ENCODE results near the gene ZNF316. TPM values are rescaled to one million over a fixed set of nuclear protein-coding genes. Genes with fewer than 3 reads are reported as not detected.

ZNF316 gene
- total RNA-seq (10 to 100 TPM; 24.2 to 42.0 TPM), polyA plus RNA-seq (10 to 100 TPM in 1 of 2 donors, 1 to 10 TPM in 1; 5.6 to 29.1 TPM)
- long read RNA-seq, donor 1, partial matches to known transcripts: 0 of 9 reads
- long read RNA-seq, donor 1, other reads (novel, unspliced or antisense): 9 of 9 reads
- long read RNA-seq, donor 2, full-length matches to known transcripts: 1 of 21 reads
- long read RNA-seq, donor 2, partial matches to known transcripts: 14 of 21 reads
- long read RNA-seq, donor 2, other reads (novel, unspliced or antisense): 6 of 21 reads

- Histone ChIP-seq H3K27ac (ENCODE audit: low read depth in 1 of 2, low read length in 2 of 2) (peak within 1 kb of the TSS in 1 of 2 donors; percentile 31), H3K36me3 (ENCODE audit: control insufficient read depth in 1 of 2, insufficient read depth in 2 of 2, low read length in 1 of 2) (no peaks in the 10 kb centered on the region), H3K4me1 (ENCODE audit: control insufficient read depth in 1 of 2, insufficient read depth in 2 of 2, low read length in 2 of 2) (no peaks in the 10 kb centered on the region), H3K9me3 (ENCODE audit: control insufficient read depth, low read length) (no peaks in the 10 kb centered on the region), H3K27me3 (ENCODE audit: control insufficient read depth in 1 of 2, insufficient read depth in 2 of 2, low read length in 1 of 2) (no peaks in the 10 kb centered on the region), H3K4me3 (ENCODE audit: low read length in 2 of 2) (peak within 1 kb of the TSS; percentile 81 to 94)
- intact Hi-C loops (cut with DNase I): loop anchor here in 1 of 2 donors (2.0 kb wide), 1 partner anchor 70 kb away; the partner anchor contains the start of gene ZNF12
- DNase-seq (peak; percentile 80 to 89), ATAC-seq (ENCODE audit: low FRiP score) (peak; percentile 77)
- WGBS, 2 donors: 1% methylated on average over 61 to 104 of the region's 104 CpGs
Measured at GRCh38 chr7:6636741-6637543, at the start of gene ZNF316. ZNF316 (plus strand) TSS chr7:6637318; CDS start chr7:6642410, 5,092 bp downstream.

GRCh38 chr7:6588566-6588965, 48.6 kb upstream of the ZNF316 start:
- Histone ChIP-seq H3K36me3 (ENCODE audit: control insufficient read depth in 1 of 2, insufficient read depth in 2 of 2, low read length in 1 of 2) (peaks cover 0 to 4% of the 10 kb centered on the region in 2 donors), H3K27ac (ENCODE audit: low read depth in 1 of 2, low read length in 2 of 2) (no peak overlapping the region), H3K4me1 (ENCODE audit: control insufficient read depth in 1 of 2, insufficient read depth in 2 of 2, low read length in 2 of 2) (no peaks in the 10 kb centered on the region), H3K27me3 (ENCODE audit: control insufficient read depth in 1 of 2, insufficient read depth in 2 of 2, low read length in 1 of 2) (no peaks in the 10 kb centered on the region), H3K9me3 (ENCODE audit: control insufficient read depth, low read length) (no peaks in the 10 kb centered on the region), H3K4me3 (ENCODE audit: low read length in 2 of 2) (no peak overlapping the region)
- 82 to 85% methylated on average over 9 of the region's 9 CpGs for WGBS, 2 donors
- intact Hi-C loops (cut with DNase I): no loop called here
- ATAC-seq (ENCODE audit: low FRiP score): no peak
- no peak for DNase-seq

GRCh38 chr7:6589151-6589828, 47.8 kb upstream of the ZNF316 start:
- Histone ChIP-seq H3K27ac (ENCODE audit: low read depth in 1 of 2, low read length in 2 of 2) (peak overlapping the region in 1 of 2 donors; percentile 44), H3K9me3 (ENCODE audit: control insufficient read depth, low read length) (no peaks in the 10 kb centered on the region), H3K4me1 (ENCODE audit: control insufficient read depth in 1 of 2, insufficient read depth in 2 of 2, low read length in 2 of 2) (no peaks in the 10 kb centered on the region), H3K4me3 (ENCODE audit: low read length in 2 of 2) (peak overlapping the region in 1 of 2 donors; percentile 94), H3K36me3 (ENCODE audit: control insufficient read depth in 1 of 2, insufficient read depth in 2 of 2, low read length in 1 of 2) (peaks cover 0 to 4% of the 10 kb centered on the region in 2 donors), H3K27me3 (ENCODE audit: control insufficient read depth in 1 of 2, insufficient read depth in 2 of 2, low read length in 1 of 2) (no peaks in the 10 kb centered on the region)
- DNase-seq (no peak), ATAC-seq (ENCODE audit: low FRiP score) (peak; percentile 11)
- intact Hi-C loops (cut with DNase I): no loop called here
- WGBS, 2 donors: 42 to 46% methylated on average over 21 to 22 of the region's 22 CpGs

GRCh38 chr7:6589829-6590644, 47.1 kb upstream of the ZNF316 start, which contains the start of gene INTS15:
INTS15 (plus strand) TSS chr7:6590021; CDS start chr7:6590284, 263 bp downstream.
- Histone ChIP-seq H3K4me3 (ENCODE audit: low read length in 2 of 2) (peak within 1 kb of the TSS; percentile 43 to 94), H3K9me3 (ENCODE audit: control insufficient read depth, low read length) (no peaks in the 10 kb centered on the region), H3K27ac (ENCODE audit: low read depth in 1 of 2, low read length in 2 of 2) (peak within 1 kb of the TSS; percentile 12 to 44), H3K27me3 (ENCODE audit: control insufficient read depth in 1 of 2, insufficient read depth in 2 of 2, low read length in 1 of 2) (no peaks in the 10 kb centered on the region), H3K4me1 (ENCODE audit: control insufficient read depth in 1 of 2, insufficient read depth in 2 of 2, low read length in 2 of 2) (no peaks in the 10 kb centered on the region), H3K36me3 (ENCODE audit: control insufficient read depth in 1 of 2, insufficient read depth in 2 of 2, low read length in 1 of 2) (no peaks in the 10 kb centered on the region)
- intact Hi-C loops (cut with DNase I): no loop called here
- WGBS, 2 donors: 0% methylated on average over 87 to 107 of the region's 107 CpGs
- peak; percentile 80 to 93 for DNase-seq
- peak; percentile 95 for ATAC-seq (ENCODE audit: low FRiP score)

GRCh38 chr7:6590645-6591110, 46.4 kb upstream of the ZNF316 start:
- Histone ChIP-seq H3K27me3 (ENCODE audit: control insufficient read depth in 1 of 2, insufficient read depth in 2 of 2, low read length in 1 of 2) (no peaks in the 10 kb centered on the region), H3K36me3 (ENCODE audit: control insufficient read depth in 1 of 2, insufficient read depth in 2 of 2, low read length in 1 of 2) (peaks cover 0 to 1% of the 10 kb centered on the region in 2 donors), H3K4me1 (ENCODE audit: control insufficient read depth in 1 of 2, insufficient read depth in 2 of 2, low read length in 2 of 2) (no peaks in the 10 kb centered on the region), H3K9me3 (ENCODE audit: control insufficient read depth, low read length) (no peaks in the 10 kb centered on the region), H3K4me3 (ENCODE audit: low read length in 2 of 2) (peak overlapping the region; percentile 43 to 94), H3K27ac (ENCODE audit: low read depth in 1 of 2, low read length in 2 of 2) (peak overlapping the region; percentile 11 to 12)
- WGBS, 2 donors: 6 to 9% methylated on average over 10 of the region's 10 CpGs
- ATAC-seq (ENCODE audit: low FRiP score) (no peak), DNase-seq (no peak)
- intact Hi-C loops (cut with DNase I): no loop called here

GRCh38 chr7:6600093-6600492, 37.0 kb upstream of the ZNF316 start:
- Histone ChIP-seq H3K36me3 (ENCODE audit: control insufficient read depth in 1 of 2, insufficient read depth in 2 of 2, low read length in 1 of 2) (peaks cover 0 to 10% of the 10 kb centered on the region in 2 donors), H3K9me3 (ENCODE audit: control insufficient read depth, low read length) (no peaks in the 10 kb centered on the region), H3K4me3 (ENCODE audit: low read length in 2 of 2) (no peak overlapping the region), H3K27me3 (ENCODE audit: control insufficient read depth in 1 of 2, insufficient read depth in 2 of 2, low read length in 1 of 2) (no peaks in the 10 kb centered on the region), H3K27ac (ENCODE audit: low read depth in 1 of 2, low read length in 2 of 2) (no peak overlapping the region), H3K4me1 (ENCODE audit: control insufficient read depth in 1 of 2, insufficient read depth in 2 of 2, low read length in 2 of 2) (no peaks in the 10 kb centered on the region)
- 92 to 93% methylated on average over 15 of the region's 15 CpGs for WGBS, 2 donors
- intact Hi-C loops (cut with DNase I): no loop called here
- ATAC-seq (ENCODE audit: low FRiP score): no peak
- no peak for DNase-seq

GRCh38 chr7:6604458-6604857, 32.7 kb upstream of the ZNF316 start:
- DNase-seq: no peak
- H3K27me3 ChIP-seq (ENCODE audit: control insufficient read depth in 1 of 2, insufficient read depth in 2 of 2, low read length in 1 of 2): no peaks in the 10 kb centered on the region
- H3K27ac ChIP-seq (ENCODE audit: low read depth in 1 of 2, low read length in 2 of 2): no peak overlapping the region
- H3K4me1 ChIP-seq (ENCODE audit: control insufficient read depth in 1 of 2, insufficient read depth in 2 of 2, low read length in 2 of 2): no peaks in the 10 kb centered on the region
- H3K36me3 ChIP-seq (ENCODE audit: control insufficient read depth in 1 of 2, insufficient read depth in 2 of 2, low read length in 1 of 2): no peaks in the 10 kb centered on the region
- no peaks in the 10 kb centered on the region for H3K9me3 ChIP-seq (ENCODE audit: control insufficient read depth, low read length)
- WGBS, 2 donors: 81 to 89% methylated on average over 10 of the region's 10 CpGs
- ATAC-seq (ENCODE audit: low FRiP score): no peak
- intact Hi-C loops (cut with DNase I): no loop called here
- H3K4me3 ChIP-seq (ENCODE audit: low read length in 2 of 2): no peak overlapping the region

Measured in aorta (tissue), 5 donors.